ENCODE data around the gene ADGRG2.
A peak's percentile ranks its signal among the peaks of the same experiment; 100 is the strongest.
"Not testable (repeated sequence)": the region's sequence is repeated elsewhere in the genome, so short reads cannot be mapped to it uniquely, and the experiment has no call there.

The ADGRG2 gene

DNA sequence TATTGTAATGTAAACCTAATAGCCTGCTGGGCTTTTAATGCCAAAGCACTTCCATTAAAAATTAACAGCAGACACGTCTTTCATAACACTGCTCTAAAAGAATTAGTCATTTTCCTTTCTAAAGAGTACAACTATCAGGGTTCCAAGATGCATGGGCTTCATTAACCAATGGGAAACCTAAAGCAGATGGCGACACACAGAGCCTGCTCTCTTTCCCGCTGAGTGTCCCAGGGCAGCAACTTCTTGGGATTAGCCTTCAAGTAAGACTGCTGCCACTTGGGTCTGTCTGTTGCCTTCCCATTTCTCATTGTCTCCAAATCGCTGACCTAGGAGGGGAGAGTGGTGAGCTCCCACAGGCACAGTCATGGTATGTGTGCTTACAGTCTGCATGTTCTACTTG, 124.4 kb downstream of the ADGRG2 start:
- no peak for DNase-seq (ENCODE audit: low read depth)

DNA sequence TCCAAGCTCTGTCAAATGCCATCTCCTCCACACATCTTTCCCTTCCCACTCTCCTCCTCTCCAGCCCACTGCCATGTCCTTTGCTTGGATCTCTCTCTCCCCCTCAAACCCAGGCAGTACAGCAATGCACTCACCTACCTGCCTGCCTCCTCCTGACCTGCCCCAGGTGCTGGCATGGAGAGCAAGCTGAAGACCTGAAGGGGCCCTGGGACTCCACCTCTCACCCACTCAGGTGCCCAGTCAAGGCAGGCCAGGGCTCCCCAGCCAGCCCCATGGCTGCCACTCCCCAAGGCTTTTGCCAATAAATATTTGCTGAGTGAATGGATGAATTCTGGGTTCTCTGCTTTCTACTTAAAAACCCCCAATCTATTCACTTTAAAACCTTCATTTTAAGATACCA, 125.7 kb downstream of the ADGRG2 start:
- no peak for DNase-seq (ENCODE audit: low read depth)

- peak; percentile 5 for DNase-seq (ENCODE audit: low read depth)
Measured at GRCh38 chrX:18995221-18995620, 127.0 kb downstream of the ADGRG2 start.

DNA sequence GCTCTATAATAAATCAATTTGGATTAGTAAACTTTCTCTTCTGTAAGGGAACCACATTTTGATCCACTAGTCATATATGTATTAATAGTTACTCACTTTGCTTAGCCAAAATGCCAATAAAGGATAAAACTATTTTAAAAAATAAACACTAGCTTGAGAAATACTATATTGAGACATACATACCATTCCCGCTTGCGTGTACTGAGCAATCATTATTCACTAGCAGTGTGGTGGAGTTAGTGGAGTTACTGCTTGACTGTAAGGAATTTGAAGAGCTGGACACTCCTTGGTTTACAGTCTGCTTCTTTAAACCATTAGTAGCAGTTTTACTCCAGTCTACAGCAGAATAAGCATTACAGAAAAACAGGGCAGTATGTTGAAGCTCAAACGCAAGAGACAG, 127.6 kb downstream of the ADGRG2 start:
- DNase-seq (ENCODE audit: low read depth): peak; percentile 51

GRCh38 chrX:18992829-18993228, 129.4 kb downstream of the ADGRG2 start:
- DNase-seq (ENCODE audit: low read depth): no peak

DNA sequence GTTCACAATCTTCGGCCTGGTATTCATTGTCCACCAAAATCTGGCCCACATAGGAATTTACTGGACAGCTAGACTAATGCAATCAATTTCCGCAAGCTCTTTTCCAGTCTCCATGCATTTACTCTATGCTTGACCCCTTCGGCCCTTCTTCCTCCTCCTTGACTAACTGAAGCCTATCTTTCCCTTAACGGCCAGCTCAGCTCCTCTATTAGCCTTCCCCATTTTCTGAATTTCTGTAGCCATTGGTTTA, 137.2 kb downstream of the ADGRG2 start:
- DNase-seq (ENCODE audit: low read depth): no peak

- peak; percentile 31 for DNase-seq (ENCODE audit: low read depth)
Measured at GRCh38 chrX:18984381-18985185, 137.7 kb downstream of the ADGRG2 start.

GRCh38 chrX:18983666-18984380, 138.4 kb downstream of the ADGRG2 start, which contains the start of gene PHKA2:
Gene PHKA2 (minus strand): TSS chrX:18984114. CDS start chrX:18983932, 182 bp downstream.
- peak; percentile 6 for DNase-seq (ENCODE audit: low read depth)

DNA sequence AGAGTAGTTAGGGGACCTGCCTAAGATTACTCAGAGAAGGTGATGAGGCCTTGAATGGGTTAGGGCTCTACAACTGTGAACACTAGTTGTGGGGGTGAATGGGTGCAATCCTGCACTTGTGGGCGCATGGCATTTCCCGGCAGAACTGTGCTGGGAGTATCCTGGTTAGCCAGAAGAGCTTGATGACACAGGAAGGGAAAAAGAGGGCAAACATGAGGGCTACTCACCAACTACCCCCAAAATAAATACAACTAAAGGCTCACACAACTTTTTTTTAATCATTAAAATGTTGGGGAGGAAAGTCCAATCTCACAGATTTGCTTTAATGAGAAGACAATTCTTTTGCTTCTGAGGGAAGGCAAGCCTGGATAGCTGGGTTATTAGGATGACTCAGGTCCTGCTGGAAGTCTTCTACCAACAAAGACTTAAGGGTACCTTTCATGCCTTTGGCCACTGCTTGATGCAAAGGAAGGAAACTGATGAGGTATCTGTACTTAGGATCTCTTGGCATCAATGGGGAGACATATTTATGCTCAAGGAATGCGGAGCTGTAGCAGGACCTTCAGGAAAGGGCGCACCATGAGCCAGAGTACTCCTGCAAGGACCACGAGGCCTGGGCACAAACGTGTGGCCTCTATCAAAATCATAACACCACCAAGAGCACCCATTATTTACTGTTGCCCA, 141.0 kb downstream of the ADGRG2 start:
- DNase-seq (ENCODE audit: low read depth): no peak

- not testable (repeated sequence) for DNase-seq (ENCODE audit: low read depth)
Measured at GRCh38 chrX:18980262-18980661, 142.0 kb downstream of the ADGRG2 start.

DNA sequence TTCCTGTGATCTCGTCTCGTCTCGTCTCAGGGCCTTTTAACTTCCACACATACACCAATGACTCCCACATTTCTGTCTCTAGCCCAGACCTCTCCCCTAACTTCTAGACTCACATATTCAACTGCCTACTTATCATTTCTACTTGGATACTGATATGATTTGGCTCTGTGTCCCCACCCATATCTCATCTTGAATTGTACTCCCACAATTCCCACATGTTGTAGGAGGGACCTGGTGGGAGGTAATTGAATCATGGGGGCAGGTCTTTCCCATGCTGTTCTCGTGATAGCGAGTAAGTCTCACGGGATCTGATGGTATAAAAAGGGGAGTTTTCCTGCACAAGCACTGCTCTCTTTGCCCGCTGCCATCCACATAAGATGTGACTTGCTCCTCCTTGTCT, 147.3 kb downstream of the ADGRG2 start:
- no peak for DNase-seq (ENCODE audit: low read depth)

DNA sequence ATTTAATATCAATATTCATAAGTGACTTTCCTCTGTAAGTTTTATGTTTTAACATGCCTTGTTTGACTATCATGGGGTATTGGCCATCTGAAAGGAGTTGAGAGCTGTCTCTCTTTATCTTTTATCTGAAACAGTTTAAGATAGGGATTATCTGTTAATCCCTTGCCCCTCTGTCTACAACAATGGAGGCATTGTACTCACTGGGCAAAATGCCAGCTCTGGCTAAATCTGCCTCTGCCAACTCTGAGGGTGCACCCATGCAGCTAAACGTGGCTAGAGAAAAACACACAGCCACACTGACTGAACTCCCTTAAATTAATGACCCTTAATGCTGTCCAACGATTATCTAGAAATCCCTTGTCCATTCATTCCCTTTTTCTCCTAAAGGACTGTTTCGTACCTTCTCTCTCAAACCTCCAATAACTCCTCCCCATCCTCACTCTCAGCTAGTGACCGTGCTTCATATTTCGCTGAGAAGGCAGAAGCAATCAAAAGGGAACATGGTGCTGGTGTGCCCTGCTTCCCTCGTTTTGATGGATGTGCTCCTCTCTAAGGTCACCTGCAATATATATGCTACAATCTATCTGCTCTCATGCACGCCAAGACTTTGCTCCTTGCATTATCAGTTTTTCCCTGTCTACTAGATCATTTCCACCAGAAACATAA, 148.6 kb downstream of the ADGRG2 start:
- DNase-seq (ENCODE audit: low read depth): no peak

GRCh38 chrX:18971506-18971905, 150.8 kb downstream of the ADGRG2 start:
- DNase-seq (ENCODE audit: low read depth): no peak

- no peak for DNase-seq (ENCODE audit: low read depth)
Measured at GRCh38 chrX:18970465-18970864, 151.8 kb downstream of the ADGRG2 start.

GRCh38 chrX:18966624-18967023, 155.6 kb downstream of the ADGRG2 start:
- no peak for DNase-seq (ENCODE audit: low read depth)

- DNase-seq (ENCODE audit: low read depth): no peak
Measured at GRCh38 chrX:18964901-18965300, 157.4 kb downstream of the ADGRG2 start.

GRCh38 chrX:18964026-18964425, 158.2 kb downstream of the ADGRG2 start:
- no peak for DNase-seq (ENCODE audit: low read depth)

DNA sequence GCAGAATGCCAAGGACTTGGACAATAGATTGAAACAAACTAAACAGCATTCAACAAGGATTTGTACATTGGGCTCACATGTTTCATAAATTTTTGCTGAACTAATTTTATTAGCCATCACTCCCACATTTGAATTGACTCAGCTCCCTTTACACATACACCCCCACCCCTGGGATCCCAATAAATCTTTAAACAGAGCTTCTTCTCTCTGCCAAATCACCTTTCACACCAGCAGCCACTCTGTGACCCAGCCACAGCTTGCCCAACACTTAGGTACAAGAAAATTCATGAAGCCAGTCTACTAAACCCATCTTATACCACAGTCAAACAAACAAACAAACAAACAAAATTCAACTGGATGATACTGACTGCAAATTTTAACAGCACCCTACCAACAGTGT, 159.9 kb downstream of the ADGRG2 start:
- no peak for DNase-seq (ENCODE audit: low read depth)

- DNase-seq (ENCODE audit: low read depth): no peak
Measured at GRCh38 chrX:18961686-18962085, 160.6 kb downstream of the ADGRG2 start.

DNA sequence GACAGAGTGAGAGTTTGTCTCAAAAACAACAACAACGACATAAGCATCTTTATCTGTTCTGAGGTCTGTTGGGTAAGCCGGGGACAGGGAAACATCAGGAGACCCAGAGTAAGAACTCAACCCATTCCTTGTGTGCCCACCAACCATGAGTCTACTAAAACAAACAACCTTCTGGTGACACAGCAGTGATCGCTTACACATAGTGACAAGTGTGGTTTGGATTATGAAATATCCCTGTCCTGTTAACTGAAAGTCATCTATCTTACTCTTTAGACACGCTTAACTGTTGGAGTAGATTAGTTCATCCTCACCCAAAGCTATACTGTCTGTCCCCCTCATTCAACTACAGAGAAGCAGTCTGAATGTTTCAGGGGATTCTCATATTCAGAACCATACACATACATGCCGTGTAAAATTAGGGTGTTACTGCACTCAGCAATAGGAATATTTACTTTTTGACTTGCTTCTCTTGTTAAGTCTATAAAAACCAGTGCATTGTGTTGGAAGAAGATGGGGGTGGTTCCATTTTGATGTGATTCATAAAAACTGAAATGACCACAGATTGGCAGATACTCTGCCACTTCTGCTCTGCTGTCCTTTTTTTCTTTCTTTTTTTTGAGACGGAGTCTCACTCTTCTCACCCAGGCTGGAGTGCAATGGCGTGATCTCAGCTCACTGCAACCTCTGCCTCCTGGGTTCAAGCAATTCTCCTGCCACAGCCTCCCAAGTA, 165.8 kb downstream of the ADGRG2 start:
- no peak for DNase-seq (ENCODE audit: low read depth)

GRCh38 chrX:18955676-18956075, 166.6 kb downstream of the ADGRG2 start:
- DNase-seq (ENCODE audit: low read depth): no peak

DNA sequence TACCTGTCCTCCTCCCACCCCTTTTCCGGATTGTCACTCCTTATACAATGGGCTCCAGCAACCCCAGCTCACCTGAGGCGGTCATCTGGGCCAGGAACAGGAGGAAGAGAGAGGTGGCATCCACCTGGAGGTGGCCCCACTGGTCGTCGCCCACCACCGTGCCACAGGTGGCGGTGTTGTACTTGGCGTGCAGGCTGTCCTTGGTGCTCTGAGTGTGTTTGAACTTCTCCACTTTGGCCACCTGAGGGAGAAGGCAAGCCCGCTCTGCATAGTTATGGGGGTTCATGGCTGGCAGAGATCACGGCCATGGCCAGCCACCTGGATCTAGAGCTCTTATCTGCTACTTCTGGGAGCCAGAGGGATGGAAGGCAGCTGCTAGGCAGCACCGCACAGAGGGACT, 171.2 kb downstream of the ADGRG2 start:
- no peak for DNase-seq (ENCODE audit: low read depth)
